HL-60/S4 treated with retinoic acid at 250 ng/mL for 4 days and 3 days (cell line): ENCODE results near the gene PPP1R15B.
"Not testable (repeated sequence)": the region's sequence is repeated elsewhere in the genome, so short reads cannot be mapped to it uniquely, and the experiment has no call there.

Source experiments
- in situ Hi-C: fragments of 300-500 bp; cut with MboI; formaldehyde crosslinking; loops from 2 replicates; pipeline ENCODE4 v1.7.0; 2022; ENCODE audit warnings: low sequenced_read_pairs

PPP1R15B gene

GRCh38 chr1:204443871-204444581, 32.4 kb upstream of the PPP1R15B start:
- in situ Hi-C loops: no loop called here

GRCh38 chr1:204443260-204443619, 31.6 kb upstream of the PPP1R15B start:
- in situ Hi-C loops: no loop called here

- in situ Hi-C loops: no loop called here
Measured at GRCh38 chr1:204442376-204443259, 31.0 kb upstream of the PPP1R15B start.

- in situ Hi-C loops: no loop called here
Measured at GRCh38 chr1:204441558-204441957, 29.9 kb upstream of the PPP1R15B start.

GRCh38 chr1:204439621-204440375, 28.2 kb upstream of the PPP1R15B start:
- in situ Hi-C loops: no loop called here

GRCh38 chr1:204438628-204439027, 27.0 kb upstream of the PPP1R15B start:
- in situ Hi-C loops: no loop called here

- in situ Hi-C loops: no loop called here
Measured at GRCh38 chr1:204437796-204438570, 26.4 kb upstream of the PPP1R15B start.

GRCh38 chr1:204435872-204436271, 24.3 kb upstream of the PPP1R15B start:
- in situ Hi-C loops: no loop called here

- in situ Hi-C loops: no loop called here
Measured at GRCh38 chr1:204435381-204435831, 23.8 kb upstream of the PPP1R15B start.

- in situ Hi-C loops: loop anchor here (5.0 kb wide), 1 partner anchor 68 kb away; no protein-coding TSS in a partner anchor
Measured at GRCh38 chr1:204434116-204434755, 22.6 kb upstream of the PPP1R15B start.

GRCh38 chr1:204432708-204433107, 21.1 kb upstream of the PPP1R15B start:
- in situ Hi-C loops: loop anchor here (5.0 kb wide), 1 partner anchor 70 kb away; no protein-coding TSS in a partner anchor

- in situ Hi-C loops: loop anchor here (5.0 kb wide), 1 partner anchor 71 kb away; no protein-coding TSS in a partner anchor
Measured at GRCh38 chr1:204431310-204432184, 19.9 kb upstream of the PPP1R15B start.

- in situ Hi-C loops: loop anchor here (5.0 kb wide), 1 partner anchor 73 kb away; no protein-coding TSS in a partner anchor
Measured at GRCh38 chr1:204429746-204430145, 18.1 kb upstream of the PPP1R15B start.

- in situ Hi-C loops: no loop called here
Measured at GRCh38 chr1:204426971-204427701, 15.5 kb upstream of the PPP1R15B start.

GRCh38 chr1:204426474-204426873, 14.9 kb upstream of the PPP1R15B start:
- in situ Hi-C loops: no loop called here

- in situ Hi-C loops: no loop called here
Measured at GRCh38 chr1:204426035-204426436, 14.4 kb upstream of the PPP1R15B start.

- in situ Hi-C loops: no loop called here
Measured at GRCh38 chr1:204424621-204425020, 13.0 kb upstream of the PPP1R15B start.

GRCh38 chr1:204422061-204422705, 10.6 kb upstream of the PPP1R15B start:
- in situ Hi-C loops: not testable (repeated sequence)
